NB4 (cell line): Measurements from ENCODE around the gene SLC22A23.

ENCODE experiments used
- DNase-seq: peaks from one replicate; pipeline ENCODE4 v3.0.0; 2010; ENCODE audit warnings: low read depth
- H3K4me3 ChIP-seq: one replicate; pipeline ENCODE4 v1.5.1; 2011; ENCODE audit warnings: mild to moderate bottlenecking, low read depth, low read length, moderate library complexity
- MYC ChIP-seq: IDR thresholded peaks from 2 replicates; pipeline ENCODE4 v1.6.1; 2011; ENCODE audit warnings: low read depth, low read length
- POLR2A ChIP-seq: IDR thresholded peaks from 2 replicates; pipeline ENCODE4 v1.6.1; 2011; ENCODE audit warnings: mild to moderate bottlenecking; ENCODE audit not compliant: insufficient read length; ENCODE audit errors: extremely low read depth
- TF ChIP-seq, protein P1 (sequence below): IDR thresholded peaks from 2 replicates; pipeline ENCODE4 v1.6.1; 2011; ENCODE audit warnings: low read depth, low read length
- TF ChIP-seq, protein P2 (sequence below): IDR thresholded peaks from one replicate; pipeline ENCODE4 v1.5.1; 2012; ENCODE audit warnings: low read depth, low read length

Gene SLC22A23

DNA sequence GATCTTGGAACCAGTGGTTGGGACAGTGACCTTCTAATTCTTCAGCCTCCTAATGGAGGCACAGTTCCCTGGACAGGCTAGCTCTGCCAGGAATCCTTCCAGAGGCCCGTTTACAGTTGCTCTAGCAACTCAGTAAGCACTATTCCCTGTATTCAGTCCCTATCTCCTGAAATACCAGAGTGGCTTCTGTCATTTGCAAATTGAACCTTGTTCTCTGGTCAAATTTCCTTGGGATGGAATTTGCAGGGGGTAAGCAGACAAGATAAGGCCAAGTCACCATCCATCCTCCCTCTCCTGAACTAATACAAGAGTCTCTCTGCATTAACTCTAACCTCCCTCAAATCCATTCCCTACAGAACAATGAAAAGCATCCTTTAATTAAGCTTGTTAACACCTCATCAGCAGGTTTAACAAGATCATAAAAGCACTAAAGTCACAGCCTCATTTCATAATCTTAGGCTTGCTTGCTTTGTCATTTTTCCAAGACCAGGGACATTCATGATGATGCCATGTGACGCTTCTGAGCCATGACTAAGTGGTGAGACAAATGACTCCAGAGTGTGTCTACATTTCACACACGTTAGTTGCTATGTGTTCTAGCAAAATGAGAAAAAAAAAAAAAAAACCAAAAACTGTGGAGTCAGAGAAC is 37.1 kb downstream of the SLC22A23 start:
- no peak overlapping the region for H3K4me3 ChIP-seq
- TF ChIP-seq, protein P1, sequence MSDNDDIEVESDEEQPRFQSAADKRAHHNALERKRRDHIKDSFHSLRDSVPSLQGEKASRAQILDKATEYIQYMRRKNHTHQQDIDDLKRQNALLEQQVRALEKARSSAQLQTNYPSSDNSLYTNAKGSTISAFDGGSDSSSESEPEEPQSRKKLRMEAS = no peak
- TF ChIP-seq POLR2A (no peak), MYC (no peak)
- no peak for DNase-seq

DNA sequence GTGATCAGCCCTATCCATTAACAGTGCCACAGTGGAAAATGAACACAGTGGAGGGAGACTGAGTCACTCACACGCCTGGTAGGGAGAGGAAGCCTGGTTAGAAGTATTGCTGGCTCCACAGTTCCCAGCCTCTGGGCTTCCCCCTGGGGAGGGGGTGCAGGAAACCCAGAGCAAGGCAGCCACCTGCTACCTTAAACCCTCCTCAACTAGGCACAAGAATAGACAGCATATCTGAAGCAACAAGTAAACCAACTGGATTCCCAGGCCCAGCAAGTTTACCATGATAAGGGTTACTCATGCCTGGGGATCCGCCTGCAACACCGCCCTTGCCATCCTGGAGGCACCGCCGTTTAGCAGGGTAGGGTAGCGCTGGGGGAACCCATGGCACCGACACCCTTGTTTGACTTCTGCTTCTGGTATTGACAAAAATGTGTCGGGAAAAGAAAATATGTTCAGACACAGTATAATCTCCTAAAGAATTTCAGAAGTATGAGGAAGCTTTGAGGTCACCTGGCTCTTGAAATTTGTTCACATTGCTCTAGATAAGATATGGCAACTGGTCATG is 38.3 kb downstream of the SLC22A23 start:
- no peak for DNase-seq
- no peak overlapping the region for H3K4me3 ChIP-seq
- TF ChIP-seq, protein P2, sequence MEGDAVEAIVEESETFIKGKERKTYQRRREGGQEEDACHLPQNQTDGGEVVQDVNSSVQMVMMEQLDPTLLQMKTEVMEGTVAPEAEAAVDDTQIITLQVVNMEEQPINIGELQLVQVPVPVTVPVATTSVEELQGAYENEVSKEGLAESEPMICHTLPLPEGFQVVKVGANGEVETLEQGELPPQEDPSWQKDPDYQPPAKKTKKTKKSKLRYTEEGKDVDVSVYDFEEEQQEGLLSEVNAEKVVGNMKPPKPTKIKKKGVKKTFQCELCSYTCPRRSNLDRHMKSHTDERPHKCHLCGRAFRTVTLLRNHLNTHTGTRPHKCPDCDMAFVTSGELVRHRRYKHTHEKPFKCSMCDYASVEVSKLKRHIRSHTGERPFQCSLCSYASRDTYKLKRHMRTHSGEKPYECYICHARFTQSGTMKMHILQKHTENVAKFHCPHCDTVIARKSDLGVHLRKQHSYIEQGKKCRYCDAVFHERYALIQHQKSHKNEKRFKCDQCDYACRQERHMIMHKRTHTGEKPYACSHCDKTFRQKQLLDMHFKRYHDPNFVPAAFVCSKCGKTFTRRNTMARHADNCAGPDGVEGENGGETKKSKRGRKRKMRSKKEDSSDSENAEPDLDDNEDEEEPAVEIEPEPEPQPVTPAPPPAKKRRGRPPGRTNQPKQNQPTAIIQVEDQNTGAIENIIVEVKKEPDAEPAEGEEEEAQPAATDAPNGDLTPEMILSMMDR = no peak
- TF ChIP-seq MYC (no peak), POLR2A (no peak)
- TF ChIP-seq, protein P1 = no peak

DNA sequence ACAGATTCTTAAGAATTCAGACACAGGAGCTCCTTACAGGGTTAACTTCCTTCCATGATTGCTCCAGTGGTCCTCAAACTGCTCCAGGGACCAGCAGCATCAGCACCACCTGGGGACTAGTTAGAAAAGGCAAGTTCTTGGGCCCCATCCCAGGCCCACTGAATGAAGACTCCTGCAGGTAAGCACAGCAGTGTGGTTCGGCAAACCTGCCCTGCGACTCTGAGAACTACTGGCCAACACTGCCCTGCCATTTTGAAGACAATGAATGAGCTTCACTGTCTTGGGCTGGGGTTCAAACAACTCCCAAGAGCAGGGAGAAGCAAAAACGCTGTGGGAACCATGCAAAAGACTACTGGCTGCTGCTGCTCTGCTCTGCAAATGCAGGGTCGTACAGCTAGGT is 39.4 kb downstream of the SLC22A23 start:
- DNase-seq = no peak
- no peak overlapping the region for H3K4me3 ChIP-seq
- TF ChIP-seq POLR2A (no peak), MYC (no peak)
- TF ChIP-seq, protein P1 = no peak
- TF ChIP-seq, protein P2 = no peak

DNA sequence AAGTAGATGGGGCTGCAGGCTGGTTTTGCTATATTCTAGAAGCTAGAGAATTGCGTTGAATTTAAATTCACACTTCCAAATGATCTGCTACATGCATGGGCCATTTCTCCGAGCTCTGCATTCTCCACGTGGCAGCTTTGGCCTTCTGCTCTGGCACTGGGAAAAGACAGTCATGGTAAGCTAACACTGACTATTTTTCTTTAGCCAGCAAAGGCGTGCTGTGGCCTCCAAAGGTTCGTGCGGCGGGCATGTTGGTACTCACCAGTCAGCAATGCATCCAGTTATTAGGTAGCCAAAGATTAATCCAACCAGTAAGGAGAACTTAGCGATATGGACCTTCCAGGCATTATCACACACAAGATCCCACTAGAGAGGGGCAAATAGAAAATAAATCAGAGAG is 41.4 kb downstream of the SLC22A23 start:
- no peak overlapping the region for H3K4me3 ChIP-seq
- no peak for DNase-seq
- TF ChIP-seq MYC (no peak), POLR2A (no peak)
- TF ChIP-seq, protein P2 = no peak
- TF ChIP-seq, protein P1 = no peak

DNA sequence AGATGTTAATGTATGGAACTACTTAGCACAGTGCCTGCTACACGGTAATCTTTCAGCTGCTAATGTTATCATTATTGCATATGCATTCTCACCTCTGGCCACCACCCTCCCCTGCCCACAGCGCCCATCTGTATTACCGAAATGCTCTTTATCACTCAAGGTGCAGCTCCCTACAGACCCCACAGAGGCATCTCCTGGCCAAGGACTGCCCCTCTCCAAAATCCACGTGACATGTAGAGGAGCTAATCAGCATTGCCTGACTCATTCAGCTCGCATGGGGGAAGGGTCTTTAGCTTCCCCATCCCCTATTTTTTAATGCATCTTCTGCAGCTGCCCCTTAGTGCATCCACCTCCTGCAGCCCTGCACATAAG is 41.8 kb downstream of the SLC22A23 start:
- no peak overlapping the region for H3K4me3 ChIP-seq
- no peak for DNase-seq
- TF ChIP-seq, protein P2 = no peak
- TF ChIP-seq MYC = no peak
- TF ChIP-seq POLR2A = no peak
- TF ChIP-seq, protein P1 = no peak

DNA sequence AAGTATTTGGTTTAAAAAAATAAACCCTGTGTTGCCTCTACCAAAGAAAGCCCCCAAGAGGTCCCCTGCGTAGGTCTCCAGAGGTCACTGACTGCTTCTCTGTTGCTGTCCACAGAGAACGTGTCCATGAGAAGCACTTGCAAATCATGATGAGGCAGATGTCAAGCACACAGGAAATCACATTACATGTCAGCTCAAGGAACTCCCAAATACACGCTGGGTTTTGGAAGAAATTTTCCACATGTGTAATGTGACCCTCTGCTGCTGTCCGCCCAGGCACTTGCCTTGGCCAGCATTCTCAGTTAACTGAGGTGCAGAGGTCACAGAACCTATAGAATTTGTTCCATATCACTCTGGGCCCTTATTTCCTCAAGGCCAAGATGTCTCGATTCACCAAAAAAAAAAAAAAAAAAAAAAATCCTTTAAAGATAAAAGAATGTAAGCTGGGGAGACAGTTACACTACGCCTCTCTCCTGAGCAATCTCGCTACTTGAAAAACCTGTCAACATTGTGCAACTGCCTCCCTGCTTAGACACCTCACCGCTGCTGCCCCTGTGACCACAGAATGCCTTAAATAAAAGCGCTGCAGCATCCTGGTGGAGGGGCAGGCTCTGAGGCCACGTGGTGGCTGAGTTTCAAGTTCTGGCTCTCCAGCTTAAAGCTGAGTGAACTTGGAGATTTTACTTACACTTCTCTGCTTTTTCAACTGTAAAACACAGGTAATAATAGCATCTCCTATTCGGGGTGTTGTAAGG is 42.3 kb downstream of the SLC22A23 start:
- TF ChIP-seq, protein P2 = no peak
- TF ChIP-seq MYC = no peak
- TF ChIP-seq, protein P1 = 0 out of 2 replicates have a peak, but pooled peaks have one; percentile 19
- DNase-seq = peak; percentile 21
- no peak overlapping the region for H3K4me3 ChIP-seq
